ENCODE data around the gene CRIP2.

CRIP2 gene

GRCh38 chr14:105488781-105489541 is 14.3 kb downstream of the CRIP2 start:
- no peak overlapping the region for H3K4me3 ChIP-seq (ENCODE audit: low read depth, low read length)
- no peak for TF ChIP-seq CTCF (conservative IDR thresholded peaks at IDR 0.05; ENCODE audit: low read depth, low read length)
- no peak for DNase-seq (ENCODE audit: low read depth)

GRCh38 chr14:105489542-105490266 is 15.1 kb downstream of the CRIP2 start:
- peak; percentile 88 for DNase-seq (ENCODE audit: low read depth)
- TF ChIP-seq CTCF (conservative IDR thresholded peaks at IDR 0.05; ENCODE audit: low read depth, low read length): peak; percentile 82
- H3K4me3 ChIP-seq (ENCODE audit: low read depth, low read length): peak overlapping the region; percentile 65

DNA sequence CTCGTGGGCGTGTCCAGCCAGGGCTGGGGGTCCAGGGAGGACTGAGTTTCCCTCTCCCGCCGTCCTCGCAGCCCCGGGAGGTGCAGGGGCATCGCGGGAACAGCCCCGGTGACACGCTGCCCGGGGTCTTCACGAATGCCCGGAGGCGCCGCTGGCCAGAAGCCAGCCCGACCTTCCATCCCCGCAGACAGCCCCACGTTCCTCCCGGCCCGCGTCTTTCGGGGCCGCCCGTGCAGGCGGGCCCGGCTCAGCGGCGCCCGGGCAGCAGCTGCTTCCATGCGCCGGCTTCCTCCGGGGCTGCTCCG is 15.6 kb downstream of the CRIP2 start:
- DNase-seq (ENCODE audit: low read depth): no peak
- peak overlapping the region; percentile 65 for H3K4me3 ChIP-seq (ENCODE audit: low read depth, low read length)
- no peak for TF ChIP-seq CTCF (conservative IDR thresholded peaks at IDR 0.05; ENCODE audit: low read depth, low read length)

DNA sequence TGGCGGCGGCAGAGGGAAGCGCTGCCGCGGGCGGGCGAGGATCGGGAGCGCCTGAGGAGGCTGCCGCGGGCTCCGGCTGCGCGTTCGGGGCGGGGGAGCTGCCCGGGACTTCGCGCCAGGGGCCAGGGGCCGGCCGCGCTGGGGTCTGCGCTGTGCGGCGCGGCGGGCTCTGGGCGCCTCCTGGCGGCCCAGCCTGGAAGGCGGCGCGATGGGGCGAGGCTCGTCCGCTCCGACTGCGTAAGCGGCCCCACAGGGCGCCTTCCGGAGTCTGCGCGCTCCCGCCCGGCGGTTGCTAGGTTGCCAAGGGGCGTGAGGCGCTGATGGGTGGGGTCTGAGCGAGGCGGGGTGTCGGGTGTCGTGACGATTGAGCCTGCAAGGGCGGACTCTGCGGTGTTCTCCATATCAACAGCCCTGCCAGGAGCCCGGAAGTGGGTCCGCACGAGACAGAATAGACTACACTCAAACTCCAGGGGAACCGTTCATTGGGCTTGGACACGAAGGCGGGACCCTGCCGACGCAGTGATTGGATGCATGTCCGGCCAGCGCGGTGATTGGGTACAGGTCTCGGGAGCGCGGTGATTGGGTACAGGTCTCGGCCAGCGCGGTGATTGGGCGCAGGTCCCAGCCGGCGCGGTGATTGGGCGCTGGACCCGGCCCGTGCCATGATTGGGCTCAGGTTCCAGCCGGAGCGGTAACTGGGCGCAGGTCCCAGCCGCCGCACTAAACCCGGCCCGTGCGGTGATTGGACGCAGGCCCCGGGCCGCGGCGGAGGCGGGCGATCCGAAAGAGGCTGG is 16.1 kb downstream of the CRIP2 start, which contains the start of gene TEDC1:
Gene TEDC1 (plus strand): TSS at position 675 of the 794 bp plus-strand sequence. CDS start 130 bp downstream, outside the sequence.
- peak; percentile 100 for DNase-seq (ENCODE audit: low read depth)
- peak; percentile 56 for TF ChIP-seq CTCF (conservative IDR thresholded peaks at IDR 0.05; ENCODE audit: low read depth, low read length)
- peak within 1 kb of the TSS; percentile 65 for H3K4me3 ChIP-seq (ENCODE audit: low read depth, low read length)

- peak overlapping the region; percentile 65 for H3K4me3 ChIP-seq (ENCODE audit: low read depth, low read length)
- no peak for TF ChIP-seq CTCF (conservative IDR thresholded peaks at IDR 0.05; ENCODE audit: low read depth, low read length)
- peak; percentile 34 for DNase-seq (ENCODE audit: low read depth)
Measured at GRCh38 chr14:105491366-105491973, 16.8 kb downstream of the CRIP2 start.

- no peak for TF ChIP-seq CTCF (conservative IDR thresholded peaks at IDR 0.05; ENCODE audit: low read depth, low read length)
- no peak for DNase-seq (ENCODE audit: low read depth)
- H3K4me3 ChIP-seq (ENCODE audit: low read depth, low read length): no peak overlapping the region
Measured at GRCh38 chr14:105492031-105492970, 17.7 kb downstream of the CRIP2 start.

All from choroid plexus epithelial cell (primary cell).